ENCODE results near the gene PLEK2.
"Not testable (repeated sequence)": the region's sequence is repeated elsewhere in the genome, so short reads cannot be mapped to it uniquely, and the experiment has no call there.

PLEK2 gene

DNA sequence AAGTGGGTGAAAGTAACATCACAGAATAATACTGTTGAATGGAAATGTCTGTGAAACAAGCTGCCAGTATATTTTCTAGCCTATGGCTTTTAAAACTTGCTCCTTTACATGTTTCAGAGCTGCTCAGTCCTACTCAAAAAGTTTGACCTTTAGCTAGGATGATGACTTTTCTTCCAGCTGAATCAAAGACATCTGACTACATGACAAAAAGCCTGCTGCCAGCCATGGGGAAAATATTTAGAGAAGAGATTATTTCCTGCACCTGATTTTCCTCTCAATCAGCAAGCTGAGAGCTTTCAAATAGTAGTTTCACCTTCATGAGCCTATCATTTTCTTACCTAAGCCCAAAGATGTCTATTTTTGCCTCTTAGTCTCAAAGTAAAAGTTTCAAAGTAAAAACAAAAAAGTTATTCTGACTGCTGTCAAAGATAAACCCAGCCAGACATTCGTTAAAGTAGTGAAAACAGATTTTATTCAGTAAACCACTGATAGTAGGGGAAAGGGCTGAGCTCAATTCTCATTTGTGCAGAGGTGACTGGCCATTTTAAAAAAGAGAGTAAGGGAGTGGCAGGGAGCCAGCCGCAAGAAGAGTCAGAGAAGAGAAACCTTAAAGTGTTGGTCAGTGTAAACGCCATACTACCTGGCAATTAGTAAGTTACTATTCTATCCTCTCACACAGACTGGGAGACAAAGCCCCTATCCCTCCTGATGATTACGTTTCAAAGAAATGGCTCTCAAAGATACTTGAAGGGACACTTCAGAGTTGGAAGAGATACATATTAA lies 54.6 kb downstream of the PLEK2 start:
- DNase-seq, result no peak

DNA sequence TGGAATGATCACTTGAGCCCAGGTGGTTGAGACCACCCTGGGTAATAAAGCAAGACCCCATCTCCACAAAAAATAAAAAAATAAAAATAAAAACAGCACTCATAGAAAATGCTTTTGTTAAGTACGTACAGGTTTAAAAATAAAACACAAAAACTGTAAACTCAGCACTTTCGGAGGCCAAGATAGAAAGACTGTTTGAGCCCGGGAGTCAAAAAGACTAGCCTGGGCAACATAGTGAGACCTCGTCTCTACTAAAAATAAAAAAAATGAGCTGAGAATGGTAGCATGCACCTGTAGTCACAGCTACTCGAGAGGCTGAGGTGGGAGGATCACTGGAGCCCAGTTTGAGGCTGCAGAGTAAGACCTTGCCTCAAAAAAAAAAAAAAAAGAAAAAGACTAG lies 59.9 kb downstream of the PLEK2 start:
- no peak for DNase-seq

DNA sequence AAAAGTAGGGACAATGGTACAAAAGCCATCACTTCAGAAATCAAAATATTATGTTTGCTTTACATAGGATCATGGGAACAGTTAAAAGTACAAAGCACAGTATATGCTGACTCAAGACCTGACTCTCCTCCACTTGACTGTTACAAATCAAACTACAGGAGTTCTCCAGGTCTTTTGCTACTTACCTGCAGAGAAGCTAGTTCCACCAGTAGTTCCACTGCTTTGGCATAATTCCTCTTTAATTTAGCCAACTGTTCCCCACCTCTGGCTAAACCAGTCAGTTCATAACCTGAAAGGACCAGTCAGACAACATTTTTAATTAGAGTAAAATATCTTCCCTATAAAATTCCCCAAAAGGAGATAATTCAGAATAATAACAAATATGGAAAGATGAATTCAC lies 66.4 kb downstream of the PLEK2 start:
- no peak for DNase-seq

DNA sequence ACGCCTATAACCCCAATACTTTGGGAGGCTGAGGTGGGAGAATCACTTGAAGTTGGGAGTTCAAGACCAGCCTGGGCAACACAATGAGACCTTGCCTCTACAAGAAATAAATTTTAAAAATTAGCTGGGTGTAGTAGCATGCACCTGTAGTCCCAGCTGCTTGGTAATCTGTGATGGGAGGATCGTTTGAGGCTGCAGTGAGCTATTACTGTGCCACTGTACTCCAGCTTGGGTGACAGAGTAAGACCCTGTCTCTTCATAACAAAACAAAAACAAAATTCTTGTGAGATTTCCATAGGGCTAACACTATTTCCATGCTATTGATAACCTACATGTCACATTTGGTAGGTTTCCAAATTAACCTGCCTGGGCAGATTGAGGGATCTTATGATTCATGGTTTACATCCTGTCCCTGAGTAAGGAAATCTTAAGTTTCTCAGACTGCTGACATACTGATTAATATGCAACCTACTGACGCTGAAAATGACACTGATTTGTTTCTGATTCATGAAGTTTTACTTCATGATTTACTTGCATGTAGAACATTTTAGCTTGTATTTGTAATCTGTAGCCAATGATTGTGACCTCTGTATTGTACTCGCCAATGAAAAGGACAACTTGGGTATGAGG lies 68.2 kb downstream of the PLEK2 start:
- DNase-seq, result no peak

- DNase-seq, result not testable (repeated sequence)
These were observed 70.7 kb downstream of the PLEK2 start for GRCh38 chr14:67341231-67341630.

Measured in NCI-H748 treated with DMSO at 0.1 percent for 48 hours (cell line).